GM18519 (cell line): ENCODE results near the gene ELOB.
A peak's percentile ranks its signal among the peaks of the same experiment; 100 is the strongest.

Source experiments
- ATAC-seq: cut with Tn5 transposase; IDR thresholded peaks from one replicate; pipeline ENCODE4 v1.9.1; 2021; ENCODE audit warnings: mild to moderate bottlenecking, moderate library complexity; ENCODE audit not compliant: unreplicated experiment, low FRiP score

The ELOB gene

GRCh38 chr16:2777231-2777902 lies at the start of gene ELOB:
TSS of gene ELOB (minus strand) at chr16:2777280. CDS start at chr16:2777239, 41 bp downstream.
- peak; percentile 43 for ATAC-seq

DNA sequence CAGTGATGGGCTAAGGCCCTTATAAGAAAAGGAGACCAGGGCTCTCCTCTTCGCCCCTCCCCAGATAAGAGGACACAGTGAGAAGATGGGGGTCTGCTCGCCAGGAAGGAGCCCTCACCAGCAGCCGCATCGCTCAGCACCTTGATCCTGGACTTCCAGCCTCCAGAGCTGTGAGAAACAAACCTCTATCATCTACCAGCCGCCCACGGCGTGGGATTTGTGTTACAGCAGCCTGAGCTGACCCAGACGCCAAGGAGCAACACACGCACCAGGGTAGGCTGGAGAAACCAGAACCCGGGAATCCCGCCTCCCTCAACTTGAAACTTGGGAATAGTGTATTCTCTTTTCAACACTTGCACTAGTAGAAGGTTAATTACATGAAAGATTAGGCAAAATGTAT lies 48.8 kb upstream of the ELOB start:
- ATAC-seq: no peak

GRCh38 chr16:2825049-2825742 lies 48.1 kb upstream of the ELOB start:
- no peak for ATAC-seq

DNA sequence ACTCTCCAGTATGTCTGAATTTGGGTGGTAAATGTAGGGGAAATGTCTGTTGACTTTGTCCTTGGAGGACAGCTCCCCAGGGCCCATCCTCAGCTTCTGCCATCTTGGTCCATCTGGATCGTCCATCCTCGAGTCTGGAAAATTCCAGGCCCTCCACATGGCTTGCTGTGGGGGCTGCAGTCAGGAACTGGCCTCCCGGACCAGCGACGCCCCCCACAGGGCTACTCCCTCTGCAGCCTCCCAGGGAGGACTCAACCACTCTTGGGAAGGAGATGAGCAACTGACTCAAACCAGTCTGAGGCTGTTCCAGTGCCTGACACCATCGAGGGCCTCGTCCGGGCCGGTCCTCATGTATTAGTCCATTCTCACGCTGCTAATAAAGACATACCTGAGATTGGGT lies 47.5 kb upstream of the ELOB start:
- ATAC-seq: no peak

- no peak for ATAC-seq
Observed at GRCh38 chr16:2822496-2822895, 45.4 kb upstream of the ELOB start.

DNA sequence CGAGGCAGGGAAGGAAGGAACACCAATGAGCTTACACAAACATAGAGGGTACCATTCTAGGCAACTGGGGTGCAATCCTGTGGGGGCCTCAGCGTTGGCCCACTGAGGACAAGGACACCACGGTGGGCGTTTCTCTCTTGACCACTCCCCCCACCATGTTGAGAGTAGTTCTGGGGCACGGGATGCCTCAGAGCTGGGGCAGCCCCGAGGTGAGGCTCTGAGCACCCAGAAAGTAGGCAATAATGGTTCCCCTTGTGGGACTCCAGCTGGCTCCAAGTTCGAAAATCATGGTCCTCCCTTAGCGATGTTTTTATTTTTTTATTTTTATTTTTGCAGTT lies 45.0 kb upstream of the ELOB start:
- no peak for ATAC-seq

GRCh38 chr16:2821487-2822157 lies 44.5 kb upstream of the ELOB start:
- ATAC-seq: no peak

GRCh38 chr16:2820836-2821486 lies 43.9 kb upstream of the ELOB start:
- no peak for ATAC-seq

DNA sequence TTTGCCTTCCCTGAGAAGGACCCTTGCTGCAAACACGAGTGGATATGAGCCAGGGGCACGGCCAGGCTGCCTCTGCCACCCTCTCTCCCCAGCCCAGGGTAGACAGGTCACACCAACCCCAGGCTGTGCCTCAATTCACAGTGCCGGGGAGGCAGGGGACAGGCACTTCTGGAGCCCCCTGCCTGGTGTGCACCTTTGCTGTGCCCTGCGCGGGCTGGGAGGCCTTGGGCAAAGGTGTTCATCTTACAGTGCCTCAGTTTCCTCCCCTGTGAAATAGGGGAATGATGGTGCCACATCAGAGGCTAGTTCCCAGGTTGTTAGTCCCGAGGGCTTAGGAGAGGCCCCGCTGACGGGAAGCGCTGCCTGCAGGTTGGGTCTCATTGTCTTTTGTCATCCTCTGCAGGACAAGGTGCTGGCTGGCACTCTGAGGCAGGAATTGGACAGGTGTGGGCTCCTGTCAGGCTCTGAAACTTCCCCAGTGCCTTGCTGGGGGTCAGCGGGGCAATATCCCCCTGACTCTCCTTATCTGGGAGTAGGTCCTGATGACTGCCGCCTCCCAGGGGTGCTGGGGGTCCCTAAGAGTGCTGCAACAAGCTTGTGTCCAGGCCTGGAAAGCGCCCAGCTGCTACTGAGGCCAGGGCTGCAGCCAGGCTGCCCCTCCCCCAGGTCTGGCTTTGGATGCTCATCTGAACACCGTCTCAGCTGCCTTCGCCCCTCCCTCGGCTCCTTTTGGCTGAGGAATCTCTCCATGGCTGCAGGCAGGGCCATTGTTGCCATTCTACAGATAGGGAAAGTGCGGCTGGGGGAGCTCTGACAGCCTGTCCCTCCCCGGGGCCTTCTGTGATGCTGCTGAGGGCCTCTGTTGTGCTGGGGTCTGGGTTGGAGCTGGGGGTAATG lies 43.1 kb upstream of the ELOB start:
- no peak for ATAC-seq

GRCh38 chr16:2819179-2819938 lies 42.3 kb upstream of the ELOB start:
- ATAC-seq: no peak

- no peak for ATAC-seq
Observed at GRCh38 chr16:2818272-2818876, 41.3 kb upstream of the ELOB start.

GRCh38 chr16:2817340-2818271 lies 40.5 kb upstream of the ELOB start:
- no peak for ATAC-seq

DNA sequence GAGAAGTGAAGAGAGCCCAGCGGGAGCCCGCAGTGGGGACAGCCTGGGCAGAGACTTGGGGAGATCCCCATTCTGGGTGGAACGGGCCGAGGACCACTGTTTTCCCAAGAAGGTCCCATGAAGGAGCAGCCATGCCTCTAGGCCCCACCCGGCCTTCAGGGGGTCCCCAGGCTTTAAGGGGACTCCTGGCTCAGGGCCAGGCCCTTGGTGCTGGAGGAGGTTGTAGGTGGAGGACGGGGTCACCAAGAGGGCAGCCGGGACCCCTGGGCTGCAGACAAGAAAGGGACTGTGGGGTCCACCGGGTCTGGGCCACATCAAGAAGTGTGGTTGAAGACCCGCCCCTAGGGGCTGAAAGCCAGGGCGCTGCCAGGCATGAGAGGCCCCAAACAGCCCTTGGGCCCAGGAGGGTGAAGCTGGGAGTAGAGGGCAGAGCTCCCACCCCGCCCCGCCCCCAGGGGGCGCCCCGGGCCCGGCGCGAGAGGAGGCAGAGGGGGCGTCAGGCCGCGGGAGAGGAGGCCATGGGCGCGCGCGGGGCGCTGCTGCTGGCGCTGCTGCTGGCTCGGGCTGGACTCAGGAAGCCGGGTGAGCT lies 39.8 kb upstream of the ELOB start, which contains the start of gene PRSS21:
PRSS21 (plus strand) TSS at position 487 of the 589 bp plus-strand sequence; CDS start at position 519, 32 bp downstream.
- no peak for ATAC-seq

GRCh38 chr16:2815299-2815771 lies 38.3 kb upstream of the ELOB start:
- no peak for ATAC-seq

- no peak for ATAC-seq
Observed at GRCh38 chr16:2814551-2815298, 37.6 kb upstream of the ELOB start.

- ATAC-seq: no peak
Observed at GRCh38 chr16:2813771-2814221, 36.7 kb upstream of the ELOB start.
